Kidney (tissue), 14 donors: ENCODE data around the gene TBX21. TPM values are rescaled to one million over a fixed set of nuclear protein-coding genes. Genes with fewer than 3 reads are reported as not detected.
"Not testable (repeated sequence)": the region's sequence is repeated elsewhere in the genome, so short reads cannot be mapped to it uniquely, and the experiment has no call there.

Experiments
- DNase-seq, 5 donors: peaks; one replicate each; pipeline ENCODE4 v3.0.0-alpha.2; 2013 to 2020
- FAIRE-seq: peaks from 2 replicates; lab custom pipeline; 2012; peaks lifted over from hg19 to GRCh38; lab: Jason Lieb, UNC
- H3K27ac ChIP-seq, 2 donors: one replicate each; pipeline ENCODE4 v1.7.0; 2013; ENCODE audit warnings: low read depth in 2 of 2, low read length in 2 of 2, inconsistent platforms in 1 of 2
- H3K27me3 ChIP-seq: one replicate; pipeline ENCODE4 v1.7.1; 2013; ENCODE audit warnings: low read length, inconsistent platforms; ENCODE audit not compliant: control insufficient read depth, insufficient read depth
- H3K36me3 ChIP-seq, 3 donors: one replicate each; pipeline versions ENCODE4 v1.7.0 to v1.7.1; 2013; ENCODE audit warnings: low read length in 3 of 3, control low read depth in 1 of 3, inconsistent platforms in 1 of 3; ENCODE audit not compliant: insufficient read depth in 3 of 3, control insufficient read depth in 2 of 3
- H3K4me1 ChIP-seq, 3 donors: one replicate each; pipeline versions ENCODE4 v1.7.0 to v1.7.1; 2013; ENCODE audit warnings: low read length in 3 of 3, inconsistent platforms in 1 of 3, low read depth in 1 of 3; ENCODE audit not compliant: control insufficient read depth in 2 of 3, insufficient read depth in 2 of 3
- H3K4me3 ChIP-seq, 3 donors: one replicate each; pipeline versions ENCODE4 v1.7.0 to v1.8.1; 2013; ENCODE audit warnings: low read length in 3 of 3, control low read depth in 1 of 3, inconsistent platforms in 1 of 3
- H3K9ac ChIP-seq, 3 donors: one replicate each; pipeline versions ENCODE4 v1.7.0 to v1.7.1; 2013; ENCODE audit warnings: low read length in 3 of 3, control low read depth in 1 of 3, inconsistent platforms in 1 of 3
- H3K9me3 ChIP-seq, 3 donors: one replicate each; pipeline versions ENCODE4 v1.7.0 to v1.7.1; 2013; ENCODE audit warnings: low read length in 3 of 3, control low read depth in 1 of 3, inconsistent platforms in 1 of 3; ENCODE audit not compliant: control insufficient read depth in 2 of 3, insufficient read depth in 1 of 3
- intact Hi-C: fragments of 100-400 bp; cut with DNase I; formaldehyde crosslinking; loops from one replicate; pipeline ENCODE4 v1.11.1; 2022
- polyA plus RNA-seq: library from polyadenylated mRNA; stranded (reverse); fragments of 350-450 nt; fragmentation: Illumina TruSeq; extraction: RNeasy Lipid Tissue Mini Kit (QIAGEN cat#74804); gene quantifications from one replicate; pipeline ENCODE4 v1.2.3, GENCODE V29; 2014; ENCODE audit warnings: low read depth, low replicate concordance; ENCODE audit not compliant: insufficient read depth
- total RNA-seq: library from RNA; stranded (reverse); fragmentation: NEBNext Ultra II Directional; extraction: Animal tissue kit (Norgen Biotek cat#: 25700); gene quantifications from one replicate; pipeline ENCODE4 v1.2.1, GENCODE V29; 2021
- TF ChIP-seq, protein P1 (sequence below): IDR thresholded peaks from 3 replicates; pipeline ENCODE4 v1.5.1; 2012; ENCODE audit warnings: mild to moderate bottlenecking, moderate library complexity, borderline replicate concordance; ENCODE audit not compliant: insufficient read depth; ENCODE audit errors: extremely low read depth
- donor health status: control.
- donor health status: control.
- donor health status: control.
- donor health status: control.
- donor health status: control.
- donor health status: DM: yes; HTN: yes; CAD: no.
- donor health status: Normal renal cell carcinoma (clear cell type).

Gene TBX21
- total and polyA plus RNA-seq, 2 donors from 2014 or later: 0.24 to 1.9 TPM

DNA sequence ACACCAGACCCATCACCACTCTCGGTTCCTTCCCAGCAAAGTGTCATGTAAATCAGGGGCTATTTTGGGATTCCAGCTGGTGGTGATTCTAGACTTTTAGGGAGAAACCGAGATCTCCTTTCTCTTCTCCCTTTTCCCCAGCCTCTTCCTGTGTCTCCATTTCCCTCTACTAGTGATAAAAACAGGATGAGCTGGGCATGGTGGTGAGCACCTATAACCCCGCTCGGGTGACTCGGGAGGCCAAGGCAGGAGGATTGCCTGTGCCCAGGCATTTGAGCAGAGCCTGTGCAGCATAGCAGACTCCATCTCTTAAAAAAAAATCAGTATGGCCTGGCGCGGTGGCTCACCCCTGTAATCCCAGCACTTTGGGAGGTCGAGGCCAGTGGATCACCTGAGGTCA, 6.1 kb downstream of the TBX21 start:
- Histone ChIP-seq H3K27ac (no peak overlapping the region), H3K4me3 (no peak overlapping the region), H3K27me3 (peaks cover 5% of the 10 kb centered on the region), H3K4me1 (no peaks in the 10 kb centered on the region), H3K36me3 (no peaks in the 10 kb centered on the region), H3K9ac (no peak overlapping the region), H3K9me3 (no peaks in the 10 kb centered on the region)
- intact Hi-C loops: no loop called here
- TF ChIP-seq, protein P1, sequence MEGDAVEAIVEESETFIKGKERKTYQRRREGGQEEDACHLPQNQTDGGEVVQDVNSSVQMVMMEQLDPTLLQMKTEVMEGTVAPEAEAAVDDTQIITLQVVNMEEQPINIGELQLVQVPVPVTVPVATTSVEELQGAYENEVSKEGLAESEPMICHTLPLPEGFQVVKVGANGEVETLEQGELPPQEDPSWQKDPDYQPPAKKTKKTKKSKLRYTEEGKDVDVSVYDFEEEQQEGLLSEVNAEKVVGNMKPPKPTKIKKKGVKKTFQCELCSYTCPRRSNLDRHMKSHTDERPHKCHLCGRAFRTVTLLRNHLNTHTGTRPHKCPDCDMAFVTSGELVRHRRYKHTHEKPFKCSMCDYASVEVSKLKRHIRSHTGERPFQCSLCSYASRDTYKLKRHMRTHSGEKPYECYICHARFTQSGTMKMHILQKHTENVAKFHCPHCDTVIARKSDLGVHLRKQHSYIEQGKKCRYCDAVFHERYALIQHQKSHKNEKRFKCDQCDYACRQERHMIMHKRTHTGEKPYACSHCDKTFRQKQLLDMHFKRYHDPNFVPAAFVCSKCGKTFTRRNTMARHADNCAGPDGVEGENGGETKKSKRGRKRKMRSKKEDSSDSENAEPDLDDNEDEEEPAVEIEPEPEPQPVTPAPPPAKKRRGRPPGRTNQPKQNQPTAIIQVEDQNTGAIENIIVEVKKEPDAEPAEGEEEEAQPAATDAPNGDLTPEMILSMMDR: no peak
- no peak for FAIRE-seq
- DNase-seq: no peak

DNA sequence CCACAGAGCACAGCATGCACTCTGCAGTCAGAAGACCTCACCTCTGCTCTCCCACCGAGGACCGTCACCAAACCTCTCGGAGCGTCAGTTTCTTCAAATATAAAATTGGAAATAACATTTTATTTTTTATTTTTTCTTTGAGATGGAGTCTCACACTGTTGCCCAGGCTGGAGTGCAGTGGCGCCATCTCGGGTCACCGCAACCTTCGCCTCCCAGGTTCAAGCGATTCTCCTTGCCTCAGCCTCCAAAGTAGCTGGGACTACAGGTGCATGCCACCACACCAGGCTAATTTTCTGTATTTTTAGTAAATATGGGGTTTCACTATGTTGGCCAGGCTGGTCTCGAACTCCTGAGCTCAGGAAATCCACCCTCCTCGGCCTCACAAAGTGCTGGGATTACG, 6.9 kb downstream of the TBX21 start:
- DNase-seq, H3K9ac ChIP-seq, intact Hi-C loops, H3K36me3 ChIP-seq, H3K4me3 ChIP-seq, FAIRE-seq, H3K27me3 ChIP-seq, H3K4me1 ChIP-seq, H3K27ac ChIP-seq, H3K9me3 ChIP-seq: not testable (repeated sequence)

DNA sequence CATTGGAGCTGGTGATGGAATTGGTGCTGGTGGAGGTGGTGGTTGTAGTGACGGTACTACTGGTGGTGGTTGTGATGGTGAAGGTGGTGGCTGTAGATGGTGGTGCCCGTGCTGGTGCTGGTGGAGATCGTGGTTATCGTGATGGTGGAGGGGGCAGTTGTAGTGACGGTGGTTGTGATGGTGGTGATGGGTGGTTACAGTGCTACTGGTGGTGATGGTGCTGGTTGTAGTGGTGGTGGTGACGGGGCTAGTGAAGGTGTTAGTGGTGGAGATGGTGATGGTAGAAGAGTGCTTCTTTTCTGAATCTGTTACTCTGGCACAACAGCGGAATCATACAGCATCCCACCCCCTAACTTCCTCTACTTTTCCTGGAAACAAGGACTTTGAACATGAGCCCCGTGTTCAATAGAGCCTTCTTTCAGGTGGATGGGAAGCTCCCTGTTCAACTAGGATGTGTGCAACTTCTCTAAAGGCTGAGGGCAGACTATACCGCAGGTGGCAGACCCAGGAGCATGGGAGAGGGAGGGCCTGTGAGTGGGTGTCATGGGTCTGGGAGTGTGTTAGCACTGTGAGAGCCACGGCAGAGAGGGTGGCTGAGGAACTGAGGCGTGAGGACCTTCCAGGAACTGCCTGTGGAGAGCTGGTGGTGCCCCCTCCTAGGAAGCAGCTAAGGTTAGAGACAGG, 8.2 kb downstream of the TBX21 start:
- no peak overlapping the region for H3K27ac ChIP-seq
- FAIRE-seq (no peak), DNase-seq (no peak)

DNA sequence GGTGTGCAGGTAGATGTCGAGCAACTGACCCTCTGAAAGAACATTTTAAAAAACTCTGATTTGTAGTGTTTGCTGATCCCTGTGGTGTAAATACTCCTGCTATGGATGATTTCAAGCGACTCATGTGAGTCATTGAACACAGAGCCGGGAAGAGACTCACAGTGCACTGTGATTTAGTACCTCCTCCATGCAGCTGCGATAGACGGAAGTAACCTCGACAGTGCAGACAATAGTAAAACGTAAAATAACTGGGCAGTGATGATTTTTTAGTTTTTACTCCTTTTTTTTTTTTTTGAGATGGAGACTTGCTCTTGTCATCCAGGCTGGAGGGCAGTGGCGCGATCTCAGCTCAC, 8.7 kb downstream of the TBX21 start:
- Histone ChIP-seq H3K4me3 (no peak overlapping the region), H3K9me3 (no peaks in the 10 kb centered on the region), H3K4me1 (no peaks in the 10 kb centered on the region), H3K27me3 (no peaks in the 10 kb centered on the region), H3K27ac (no peak overlapping the region), H3K36me3 (no peaks in the 10 kb centered on the region), H3K9ac (no peak overlapping the region)
- no peak for FAIRE-seq
- no peak for DNase-seq
- intact Hi-C loops: no loop called here
- TF ChIP-seq, protein P1: no peak

More for the DNA sequence above, 8.2 kb downstream of the TBX21 start:
- H3K4me3 ChIP-seq: no peak overlapping the region
- no peaks in the 10 kb centered on the region for H3K27me3 ChIP-seq
- no peaks in the 10 kb centered on the region for H3K9me3 ChIP-seq
- intact Hi-C loops: no loop called here
- H3K4me1 ChIP-seq: no peaks in the 10 kb centered on the region
- no peak overlapping the region for H3K9ac ChIP-seq
- TF ChIP-seq, protein P1: no peak
- H3K36me3 ChIP-seq: no peaks in the 10 kb centered on the region
